Uterus (tissue), 2 donors: ENCODE results near the gene CUTA.

Experiments
- CTCF ChIP-seq, 4 experiments: fragments of 200-600 bp in 2 of 4; fragments of 450-650 bp in 2 of 4; sonication (generic) in 2 of 4; IDR thresholded peaks; one replicate each; pipeline ENCODE4 v1.5.1; 2016 to 2019; ENCODE audit warnings: antibody characterized with exemption in 4 of 4, mild to moderate bottlenecking in 2 of 4, moderate library complexity in 1 of 4
- POLR2A ChIP-seq, 2 donors: fragments of 450-650 bp; IDR thresholded peaks; one replicate each; pipeline ENCODE4 v1.6.1; 2016; ENCODE audit warnings: antibody characterized with exemption in 2 of 2, mild to moderate bottlenecking in 1 of 2, moderate library complexity in 1 of 2

DNA sequence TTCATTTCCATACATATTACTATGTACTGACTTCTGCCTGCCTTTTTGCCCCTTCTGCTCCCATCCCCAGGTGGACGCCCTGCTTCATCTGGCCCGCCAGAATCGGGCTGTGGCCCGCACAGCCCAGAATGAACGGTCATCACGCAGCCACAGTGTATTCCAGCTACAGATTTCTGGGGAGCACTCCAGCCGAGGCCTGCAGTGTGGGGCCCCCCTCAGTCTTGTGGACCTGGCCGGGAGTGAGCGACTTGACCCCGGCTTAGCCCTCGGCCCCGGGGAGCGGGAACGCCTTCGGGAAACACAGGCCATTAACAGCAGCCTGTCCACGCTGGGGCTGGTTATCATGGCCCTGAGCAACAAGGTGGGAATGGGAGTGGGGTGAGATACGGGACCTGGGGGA is 11.8 kb downstream of the CUTA start:
- TF ChIP-seq POLR2A (IDR thresholded peaks at IDR 0.05) (no peak), CTCF (IDR thresholded peaks at IDR 0.05) (no peak)
